HG03457 (cell line): Measurements from ENCODE around the gene SAMHD1.
"Not testable (repeated sequence)": the region's sequence is repeated elsewhere in the genome, so short reads cannot be mapped to it uniquely, and the experiment has no call there.

Experiments
- ATAC-seq: cut with Tn5 transposase; IDR thresholded peaks from one replicate; pipeline ENCODE4 v1.9.1; 2021; ENCODE audit warnings: moderate number of reproducible peaks; ENCODE audit not compliant: unreplicated experiment

The SAMHD1 gene

DNA sequence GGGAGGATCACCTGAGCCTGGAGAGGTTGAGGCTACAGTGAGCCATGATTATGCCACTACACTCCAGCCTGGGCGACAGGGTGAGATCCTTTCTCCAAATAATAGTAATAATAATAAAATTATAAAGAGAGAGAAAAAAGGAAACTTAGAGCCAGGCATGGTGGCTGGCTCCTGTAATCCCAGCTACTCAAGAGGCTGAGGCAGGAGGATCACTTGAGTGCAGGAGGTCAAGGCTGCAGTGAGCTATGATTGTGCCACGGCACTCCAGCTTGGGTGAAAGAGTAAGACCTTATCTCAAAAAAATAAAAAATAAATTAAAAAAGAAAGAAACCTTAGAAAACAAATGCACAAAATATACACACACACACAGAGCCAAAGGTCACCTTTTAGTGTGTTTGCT is 5.2 kb upstream of the SAMHD1 start:
- ATAC-seq, result no peak

DNA sequence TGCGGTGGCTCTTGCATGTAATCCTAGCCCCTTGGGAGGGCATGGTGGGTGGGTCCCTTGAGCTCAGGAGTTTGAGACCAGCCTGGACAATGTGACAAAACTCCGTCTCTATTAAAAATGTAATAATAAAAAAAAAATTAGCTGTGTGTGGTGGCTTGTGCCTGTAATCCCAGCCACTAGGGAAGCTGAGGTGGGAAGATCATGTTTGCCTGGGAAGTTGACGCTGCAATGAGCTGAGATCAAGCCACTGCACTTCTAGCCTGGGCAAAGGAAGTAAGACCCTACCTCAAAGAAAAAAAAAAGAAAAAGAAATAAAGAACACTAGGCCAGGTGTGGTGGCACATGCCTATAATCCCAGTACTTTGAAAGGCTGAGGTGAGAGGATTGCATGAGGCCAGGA is 4.5 kb upstream of the SAMHD1 start:
- no peak for ATAC-seq

DNA sequence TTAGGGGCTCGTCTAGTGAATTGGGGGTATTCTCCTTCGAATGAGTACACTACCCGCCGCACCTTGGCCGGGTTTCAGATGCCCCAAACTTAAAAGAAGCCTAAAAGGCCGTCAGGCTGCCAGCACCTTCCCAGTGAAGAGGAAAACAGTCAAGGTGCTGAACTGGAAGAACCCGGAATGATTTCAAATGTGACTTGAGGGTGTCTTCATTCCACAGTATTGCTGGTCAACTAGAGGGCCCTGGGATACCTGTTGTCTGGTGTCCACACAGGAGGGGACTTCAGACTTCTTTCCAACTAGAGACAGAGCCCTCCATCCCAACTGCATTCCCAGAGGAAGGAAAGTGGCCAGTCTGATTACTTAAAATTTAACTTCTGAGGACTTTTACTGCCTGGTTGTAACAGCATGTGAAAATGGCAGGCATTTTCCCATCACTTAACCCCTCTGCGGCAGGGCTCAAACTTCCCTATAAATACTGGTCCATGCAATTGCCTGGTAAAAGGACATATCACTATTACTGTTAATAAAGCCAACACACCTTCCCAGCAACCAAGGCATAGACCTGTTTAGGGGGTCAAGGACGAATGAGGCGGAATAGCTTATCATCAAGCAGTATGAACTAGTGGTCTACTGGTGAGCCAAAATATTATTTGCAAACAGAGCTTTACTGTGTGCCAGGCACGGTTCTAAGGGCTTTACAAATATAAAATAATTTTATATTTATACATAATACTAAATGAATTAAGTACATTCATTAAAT is 651 bp upstream of the SAMHD1 start:
- no peak for ATAC-seq

DNA sequence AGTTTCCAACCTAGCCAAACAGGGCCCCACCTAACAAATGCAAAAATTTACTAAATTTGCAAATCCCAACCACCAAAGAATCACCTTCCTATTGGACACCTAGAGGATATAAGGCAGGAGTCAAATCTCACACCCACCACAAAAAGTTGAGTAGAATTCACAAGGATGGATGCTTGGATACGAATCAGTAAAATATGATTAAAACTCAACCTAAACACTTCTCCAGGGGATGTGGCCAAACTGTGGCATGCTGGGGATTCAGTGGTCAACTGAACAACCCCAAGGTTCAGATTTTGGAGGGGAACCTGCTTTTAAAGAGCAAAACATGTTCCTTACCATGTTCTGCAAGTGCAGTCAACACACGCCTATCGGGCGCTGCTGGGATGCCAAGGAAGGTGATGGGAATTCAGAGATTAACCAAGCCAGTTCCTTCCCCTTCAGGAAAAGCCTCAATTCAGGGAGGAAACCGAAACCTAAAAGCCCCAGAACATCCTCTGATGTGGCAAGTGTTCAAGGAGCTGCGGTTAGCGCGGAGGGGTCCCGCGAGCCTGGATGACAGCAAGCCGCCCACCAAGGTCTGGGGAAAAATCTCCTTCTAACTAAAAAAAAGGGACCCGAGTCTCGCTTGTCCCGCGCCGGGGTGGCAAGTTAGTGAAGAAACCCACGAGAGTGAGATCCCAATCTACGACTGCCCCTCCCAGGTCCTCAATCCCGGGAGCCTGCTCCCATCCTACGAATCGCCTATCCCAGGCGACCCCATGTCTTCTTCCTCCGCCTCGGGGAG is 902 bp downstream of the SAMHD1 start:
- no peak for ATAC-seq

DNA sequence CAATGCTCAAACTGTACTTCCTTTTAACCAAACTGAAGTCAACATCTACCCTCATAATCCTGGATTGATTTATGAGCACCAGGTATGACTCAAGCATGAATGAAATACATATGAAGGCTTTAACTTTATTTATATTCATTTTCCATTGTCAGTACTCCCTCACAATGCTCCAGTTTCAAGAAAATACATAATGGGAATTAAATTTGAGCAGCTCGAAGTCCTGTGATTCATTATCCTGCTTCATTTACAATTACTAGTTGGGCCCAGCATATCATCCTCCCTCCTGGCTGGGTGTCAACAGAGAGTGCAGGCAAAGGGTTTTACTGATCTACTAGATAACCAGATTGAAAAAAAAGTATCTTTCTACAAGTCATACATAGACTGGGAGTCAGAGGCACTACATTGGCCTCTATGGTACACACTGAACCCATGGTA is 10.1 kb downstream of the SAMHD1 start:
- no peak for ATAC-seq

DNA sequence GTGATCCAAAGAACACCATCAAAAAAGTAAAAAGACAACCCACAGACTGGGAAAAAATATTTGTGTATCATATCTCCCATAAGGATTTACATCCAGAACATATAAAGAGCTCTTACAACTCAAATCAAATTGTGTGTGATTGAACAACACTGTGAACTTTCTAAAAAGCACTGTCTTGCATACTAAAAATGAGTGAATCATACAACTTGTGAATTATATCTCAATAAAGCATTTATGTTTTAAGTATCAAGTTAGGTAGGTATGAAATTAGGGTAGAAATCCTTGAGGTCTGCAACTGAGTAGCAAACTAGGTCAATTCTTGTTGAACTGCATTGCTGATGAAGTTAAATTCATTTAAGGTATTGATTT is 14.1 kb downstream of the SAMHD1 start:
- ATAC-seq, result no peak

DNA sequence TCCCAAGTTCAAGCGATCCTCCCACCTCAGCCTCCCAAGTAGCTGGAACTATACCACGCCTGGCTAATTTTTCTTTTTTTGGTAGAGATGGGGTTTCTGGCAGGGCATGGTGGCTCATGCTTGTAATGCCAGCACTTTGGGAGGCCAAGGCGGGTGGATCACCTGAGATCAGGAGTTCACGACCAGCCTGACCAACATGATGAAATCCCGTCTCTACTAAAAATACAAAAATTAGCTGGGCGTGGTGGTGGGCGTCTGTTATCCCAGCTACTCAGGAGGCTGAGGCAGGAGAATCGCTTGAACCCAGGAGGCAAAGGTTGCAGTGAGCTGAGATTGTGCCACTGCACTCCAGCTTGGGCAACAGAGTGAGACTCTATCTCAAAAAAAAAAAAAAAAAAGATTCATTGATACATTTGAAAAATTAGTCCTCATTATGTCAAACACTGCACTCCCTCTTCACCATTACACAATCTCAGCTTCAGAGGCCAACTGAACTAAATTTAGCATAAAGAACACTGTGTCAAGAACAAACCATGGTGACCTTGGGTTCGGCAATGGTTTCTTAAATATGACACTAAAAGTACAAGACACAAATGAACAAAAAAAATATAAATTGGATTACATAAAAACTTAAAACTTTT is 14.6 kb downstream of the SAMHD1 start:
- not testable (repeated sequence) for ATAC-seq

DNA sequence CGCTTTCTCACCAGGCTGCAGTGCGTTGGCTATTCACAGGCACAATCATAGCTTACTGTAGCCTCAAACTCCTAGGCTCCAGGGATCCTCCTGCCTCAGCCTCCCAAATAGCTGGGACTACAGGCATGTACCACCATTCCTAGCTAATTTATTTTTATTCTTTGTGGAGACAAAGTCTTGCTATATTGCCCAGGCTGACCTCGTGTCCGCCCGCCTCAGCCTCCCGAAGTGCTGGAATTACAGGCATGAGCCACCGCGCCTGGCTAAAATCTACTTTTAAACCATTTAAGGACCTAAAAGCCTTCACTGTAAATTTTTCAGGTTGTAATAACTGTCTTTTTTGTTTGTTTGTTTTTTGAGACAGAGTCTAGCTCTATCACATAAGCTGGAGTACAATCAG is 15.2 kb downstream of the SAMHD1 start:
- no peak for ATAC-seq

DNA sequence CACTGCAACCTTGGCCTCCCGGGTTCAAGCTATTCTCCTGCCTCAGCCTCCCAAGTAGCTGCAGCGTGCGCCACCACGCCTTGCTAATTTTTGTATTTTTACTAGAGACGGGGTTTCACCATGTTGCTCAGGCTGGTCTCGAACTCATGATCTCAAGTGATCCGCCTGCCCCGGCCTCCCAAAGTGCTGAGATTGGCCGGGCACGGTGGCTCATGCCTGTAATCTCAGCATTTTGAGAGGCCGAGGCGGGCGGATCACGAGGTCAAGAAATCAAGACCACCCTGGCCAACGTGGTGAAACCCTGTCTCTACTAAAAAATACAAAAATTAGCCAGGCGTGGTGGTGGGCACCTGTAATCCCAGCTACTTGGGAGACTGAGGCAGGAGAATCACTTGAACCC is 17.9 kb downstream of the SAMHD1 start:
- not testable (repeated sequence) for ATAC-seq

DNA sequence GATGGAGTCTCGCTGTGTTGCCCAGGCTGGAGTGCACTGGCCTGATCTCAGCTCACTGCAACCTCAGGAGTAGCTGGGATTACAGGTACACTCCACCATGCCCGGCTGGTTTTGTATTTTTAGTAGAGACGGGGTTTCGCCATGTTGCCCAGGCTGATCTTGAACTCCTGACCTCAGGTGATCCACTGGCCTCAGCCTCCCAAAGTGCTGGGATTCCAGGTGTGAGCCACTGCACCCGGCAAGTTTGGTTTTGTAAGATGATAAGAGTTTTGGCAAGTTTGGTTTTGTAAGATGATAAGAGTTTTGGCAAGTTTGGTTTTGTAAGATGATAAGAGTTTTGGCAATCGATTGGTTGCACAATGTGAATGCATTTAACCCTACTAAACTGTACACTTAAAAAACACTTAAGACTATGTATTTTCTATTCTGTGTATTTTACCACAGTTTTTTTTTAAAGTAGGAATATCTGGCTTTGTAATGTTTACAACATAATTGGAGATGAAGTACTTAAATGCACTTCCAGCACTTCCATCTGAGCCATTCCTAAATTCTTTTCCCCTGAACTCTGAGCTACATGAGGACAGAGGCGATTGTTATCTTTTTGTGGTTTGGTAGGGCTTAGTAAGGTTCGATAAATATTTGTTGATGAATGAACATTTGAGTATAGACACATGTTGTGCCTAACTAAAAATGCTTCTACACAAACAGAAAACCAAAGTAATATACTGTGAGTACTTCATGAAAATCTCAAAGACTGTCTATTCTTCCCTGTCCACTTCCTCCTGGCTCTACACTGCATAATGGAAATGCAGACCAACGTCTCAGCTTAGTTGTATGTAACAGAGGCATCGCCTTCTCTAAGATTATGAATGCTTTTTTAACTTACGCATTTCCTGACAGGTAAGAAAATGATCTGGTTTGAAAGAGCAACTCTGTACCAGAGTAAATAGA is 18.8 kb downstream of the SAMHD1 start:
- ATAC-seq, result no peak

DNA sequence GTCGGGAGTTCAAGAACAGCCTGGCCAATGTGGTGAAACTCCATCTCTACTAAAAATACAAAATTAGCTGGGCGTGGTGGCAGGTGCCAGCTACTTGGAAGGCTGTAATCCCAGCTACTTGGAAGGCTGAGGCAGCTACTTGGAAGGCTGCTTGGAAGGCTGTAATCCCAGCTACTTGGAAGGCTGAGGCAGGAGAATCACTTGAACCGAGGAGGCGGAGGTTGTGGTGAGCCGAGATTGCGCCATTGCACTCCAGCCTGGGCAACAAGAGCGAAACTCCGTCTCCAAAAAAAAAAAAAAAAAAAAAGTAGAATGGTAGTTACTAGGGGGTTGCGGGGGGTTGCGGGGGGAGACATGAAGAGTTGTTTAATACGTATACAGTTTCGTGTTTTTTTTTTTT is 19.4 kb downstream of the SAMHD1 start:
- not testable (repeated sequence) for ATAC-seq

DNA sequence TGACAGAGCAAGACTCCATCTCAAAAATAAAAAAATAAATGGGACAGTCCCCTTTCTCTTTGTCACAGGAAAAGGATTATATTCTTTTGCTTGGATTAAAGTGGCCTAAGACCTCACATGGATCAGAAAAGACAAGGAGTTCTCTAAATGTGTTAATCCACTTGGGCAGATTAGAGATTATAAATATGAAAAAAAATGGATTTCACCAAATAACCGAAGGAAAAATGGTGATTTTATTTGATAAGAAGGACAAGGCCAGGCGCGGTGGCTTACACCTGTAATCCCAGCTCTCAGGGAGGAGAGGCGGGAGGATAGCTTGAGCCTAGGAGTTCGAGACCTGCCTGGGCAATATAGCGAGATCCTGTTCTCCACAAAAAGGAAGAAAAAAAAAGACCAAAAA is 21.8 kb downstream of the SAMHD1 start:
- ATAC-seq, result no peak

DNA sequence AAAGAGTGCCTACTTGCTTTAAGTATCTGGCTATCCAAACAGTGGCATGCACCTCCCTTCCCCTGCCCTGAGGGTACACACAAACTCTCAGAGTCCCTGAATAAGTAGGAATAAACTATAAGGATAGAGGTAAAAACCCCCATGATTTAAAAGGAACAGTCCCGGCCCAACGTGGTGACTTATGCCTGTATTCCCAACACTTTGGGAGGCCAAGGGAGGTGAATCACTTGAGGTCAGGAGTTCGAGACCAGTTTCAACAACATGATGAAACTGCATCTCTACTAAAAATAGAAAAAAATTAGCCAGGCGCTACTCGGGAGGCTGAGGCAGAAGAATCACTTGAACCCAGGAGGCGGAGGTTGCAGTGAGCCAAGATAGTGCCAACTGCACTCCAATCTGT is 22.2 kb downstream of the SAMHD1 start:
- no peak for ATAC-seq

DNA sequence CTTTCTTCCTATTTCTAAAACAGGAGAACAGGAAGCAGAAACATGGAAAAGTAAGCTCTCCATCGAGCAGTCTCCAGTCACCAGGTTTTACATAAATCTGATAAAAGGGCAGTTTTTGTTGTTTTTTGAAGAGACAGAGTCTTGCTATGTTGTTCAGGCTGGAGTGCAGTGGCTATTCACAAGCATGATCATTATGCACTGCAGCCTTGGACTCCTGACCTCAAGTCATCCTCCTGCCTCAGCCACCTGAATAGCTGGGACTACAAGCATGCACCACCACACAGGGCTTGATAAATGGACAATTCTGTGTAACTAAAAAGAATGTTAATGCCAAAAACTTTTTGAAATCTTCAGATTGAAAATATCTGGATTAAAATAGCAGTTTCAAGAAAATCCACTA is 23.8 kb downstream of the SAMHD1 start:
- ATAC-seq, result no peak

DNA sequence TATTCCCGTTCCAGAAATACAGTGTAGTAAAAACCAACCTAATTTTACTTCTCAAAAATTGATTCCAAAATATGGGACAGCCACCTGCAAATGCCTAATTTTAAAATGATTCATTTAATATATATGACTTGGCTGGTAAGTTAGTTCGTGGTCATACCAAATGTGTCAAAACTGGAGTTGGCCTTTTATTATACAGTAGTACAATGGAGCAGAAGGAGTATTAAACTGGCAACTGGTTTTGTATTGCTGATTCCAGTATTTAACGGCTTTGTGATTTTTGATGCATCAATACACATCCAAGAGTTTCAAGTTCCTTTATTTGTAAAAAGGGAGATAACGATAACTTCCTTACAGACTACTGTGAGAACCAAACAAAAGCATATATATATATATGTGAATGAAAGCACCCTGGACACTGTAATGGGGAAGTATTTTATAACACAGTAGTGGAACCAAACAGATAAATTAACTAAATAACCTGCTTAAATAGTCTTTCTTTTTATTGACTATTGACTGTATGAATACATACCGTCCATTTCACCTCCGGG is 24.8 kb downstream of the SAMHD1 start:
- no peak for ATAC-seq

DNA sequence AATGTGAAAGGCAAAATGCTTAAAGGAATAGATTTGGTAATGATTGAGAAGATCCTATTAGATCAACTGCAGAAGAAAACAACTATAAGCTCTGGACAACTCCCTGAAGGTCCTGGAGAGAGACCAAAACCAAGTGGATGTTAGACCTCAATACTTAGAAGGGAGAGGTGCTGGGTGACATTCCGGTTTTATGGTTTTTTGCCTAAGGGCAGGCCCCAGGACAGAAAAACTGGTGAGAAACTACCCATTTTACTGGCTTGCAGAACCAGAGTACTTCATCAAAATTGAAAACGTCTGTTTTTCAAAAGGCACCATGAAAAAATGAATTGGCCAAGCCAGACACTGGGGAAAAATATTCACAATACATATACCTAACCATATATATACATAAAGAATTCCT is 26.3 kb downstream of the SAMHD1 start:
- no peak for ATAC-seq

DNA sequence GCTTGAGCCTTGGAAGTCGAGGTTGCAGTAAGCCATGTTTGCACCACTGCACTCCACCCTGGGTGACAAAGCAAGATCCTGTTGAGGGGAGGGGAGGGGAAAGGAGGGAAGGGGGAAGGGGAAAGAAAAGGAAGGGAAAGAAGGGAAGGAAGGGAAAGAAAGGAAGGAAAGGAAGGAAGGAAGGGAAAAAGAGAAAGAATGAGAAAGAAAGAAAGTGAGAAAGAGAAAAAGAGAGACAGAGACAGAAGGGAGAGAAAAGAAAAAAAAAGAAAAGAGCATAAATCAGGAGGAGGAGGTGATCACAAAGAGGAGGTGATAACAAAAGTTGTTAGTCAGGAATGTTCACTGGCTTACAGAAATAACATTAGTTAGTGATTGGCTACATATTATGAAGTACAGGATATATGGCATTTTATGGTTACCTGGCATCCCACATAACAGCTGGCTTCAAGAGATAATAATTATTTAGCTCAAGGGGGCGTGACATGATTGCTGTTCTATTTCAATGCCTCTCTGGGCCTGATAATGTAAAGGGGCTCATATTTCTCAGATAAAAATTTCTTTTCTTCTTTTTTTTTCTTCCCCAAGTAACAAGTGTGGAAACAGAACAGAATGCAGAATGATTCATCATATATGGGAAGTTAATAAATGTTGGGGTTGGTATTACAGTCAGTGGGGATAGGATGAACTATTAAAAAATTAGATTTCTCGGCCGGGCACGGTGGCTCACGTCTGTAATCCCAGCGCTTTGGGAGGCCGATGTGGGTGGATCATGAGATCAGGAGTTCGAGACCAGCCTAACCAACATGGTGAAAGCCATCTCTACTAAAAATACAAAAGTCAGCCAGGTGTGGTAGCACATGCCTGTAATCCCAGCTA is 27.1 kb downstream of the SAMHD1 start:
- no peak for ATAC-seq

DNA sequence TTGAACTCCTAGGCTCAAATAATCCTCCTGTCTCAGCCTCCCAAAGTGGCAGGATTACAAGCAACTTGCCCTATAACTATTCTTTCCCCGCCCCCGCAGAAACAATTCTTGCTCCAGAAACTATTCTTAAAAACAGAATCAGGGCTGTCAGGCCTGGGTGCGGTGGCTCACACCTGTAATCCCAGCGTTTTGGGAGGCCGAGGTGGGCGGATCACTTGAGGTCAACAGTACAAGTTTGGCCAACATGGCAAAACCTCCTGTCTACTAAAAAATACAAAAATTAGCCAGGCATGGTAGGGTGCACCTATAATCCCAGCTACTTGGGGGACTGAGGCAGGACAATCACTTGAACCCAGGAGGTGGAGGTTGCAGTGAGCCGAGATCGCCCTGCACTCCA is 31.2 kb downstream of the SAMHD1 start:
- no peak for ATAC-seq

DNA sequence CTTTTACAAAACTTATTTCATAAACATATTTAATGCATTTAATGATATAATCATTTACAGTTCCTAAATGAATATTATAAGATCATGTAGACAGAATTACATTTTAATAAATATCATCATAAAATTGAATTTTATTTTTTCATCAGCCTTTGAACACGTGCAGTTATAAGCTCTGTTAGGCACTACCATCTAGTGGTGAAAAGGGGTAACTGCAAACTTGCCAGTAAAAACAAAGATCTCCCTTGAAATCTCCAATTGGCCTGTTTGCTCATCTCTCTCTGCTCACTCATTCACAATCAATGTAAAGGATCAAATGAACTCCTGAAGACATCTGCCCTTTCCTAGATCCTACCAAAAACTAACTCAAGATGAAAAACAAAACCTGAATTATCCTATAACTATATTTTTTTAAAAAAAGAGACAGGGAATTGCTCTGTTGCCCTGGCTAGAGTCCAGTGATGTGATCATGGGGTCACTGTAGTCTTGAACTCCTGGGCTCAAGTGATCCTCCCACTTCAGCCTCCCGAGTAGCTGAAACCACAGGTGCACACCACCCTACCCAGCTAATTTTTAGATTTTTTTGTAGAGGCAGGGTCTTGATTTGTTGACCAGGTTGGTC is 31.7 kb downstream of the SAMHD1 start:
- ATAC-seq, result no peak
